GM23338 (cell line): ENCODE data around the gene SH3GL3. TPM values are rescaled to one million over a fixed set of nuclear protein-coding genes. Genes with fewer than 3 reads are reported as not detected.
A peak's percentile ranks its signal among the peaks of the same experiment; 100 is the strongest.

ENCODE experiments used
- ATAC-seq: fragments of 200-7000 bp; cut with Tn5 transposase; 3 replicates; pipeline ENCODE4 v1.9.1; 2020
- DNase-seq: peaks from one replicate; pipeline ENCODE4 v3.0.0-alpha.2; 2015; ENCODE audit warnings: low spot score
- H2AFZ ChIP-seq: fragments of 200-600 bp; sonication (generic); 2 replicates; pipeline ENCODE4 v1.8.0; 2016; ENCODE audit warnings: antibody characterized with exemption, mild to moderate bottlenecking, moderate library complexity
- H3F3A ChIP-seq: fragments of 200-600 bp; sonication (generic); replicated peaks from 2 replicates; pipeline ENCODE4 v1.8.0; 2017; ENCODE audit warnings: antibody characterized with exemption, mixed run types, low read depth
- H3K27ac ChIP-seq: fragments of 200-600 bp; sonication (generic); 2 replicates; pipeline ENCODE4 v1.6.1; 2016; ENCODE audit warnings: low read depth
- H3K27me3 ChIP-seq: fragments of 200-600 bp; sonication (generic); 2 replicates; pipeline ENCODE4 v1.8.0; 2016; ENCODE audit warnings: mild to moderate bottlenecking, mixed run types, moderate library complexity; ENCODE audit not compliant: insufficient read depth
- H3K36me3 ChIP-seq: fragments of 200-600 bp; sonication (generic); 2 replicates; pipeline ENCODE4 v1.8.0; 2016; ENCODE audit warnings: mild to moderate bottlenecking; ENCODE audit not compliant: insufficient read depth
- H3K4me1 ChIP-seq: fragments of 200-600 bp; sonication (generic); 2 replicates; pipeline ENCODE4 v1.8.0; 2016; ENCODE audit warnings: mild to moderate bottlenecking, moderate library complexity; ENCODE audit not compliant: insufficient read depth
- H3K4me2 ChIP-seq: fragments of 200-600 bp; sonication (generic); 2 replicates; pipeline ENCODE4 v1.7.1; 2017; ENCODE audit warnings: mixed run types
- H3K4me3 ChIP-seq: fragments of 200-600 bp; sonication (generic); 2 replicates; pipeline ENCODE4 v1.6.1; 2016; ENCODE audit warnings: mixed run types
- H3K79me2 ChIP-seq: fragments of 200-600 bp; sonication (generic); replicated peaks from 2 replicates; pipeline ENCODE4 v1.8.0; 2017; ENCODE audit warnings: mild to moderate bottlenecking; ENCODE audit not compliant: insufficient read depth
- H3K9me2 ChIP-seq: fragments of 200-600 bp; sonication (generic); 2 replicates; pipeline ENCODE4 v1.8.0; 2017; ENCODE audit not compliant: insufficient read depth
- H4K20me1 ChIP-seq: fragments of 200-600 bp; sonication (generic); replicated peaks from 2 replicates; pipeline ENCODE4 v1.8.0; 2017; ENCODE audit warnings: mild to moderate bottlenecking; ENCODE audit not compliant: insufficient read depth
- H3K27ac Mint-ChIP-seq: 2 replicates; pipeline ENCODE4 v1.8.0; 2020; ENCODE audit warnings: inconsistent platforms, mild to moderate bottlenecking, moderate library complexity, mixed read lengths
- H3K27me3 Mint-ChIP-seq: 3 replicates; pipeline ENCODE4 v1.8.0; 2022; ENCODE audit warnings: low read depth, mild to moderate bottlenecking, moderate library complexity, mixed read lengths, inconsistent platforms; ENCODE audit not compliant: insufficient read depth, poor library complexity
- H3K36me3 Mint-ChIP-seq: 3 replicates; pipeline ENCODE4 v1.8.0; 2021; ENCODE audit warnings: low read depth, mild to moderate bottlenecking, inconsistent platforms, moderate library complexity, mixed read lengths
- H3K4me1 Mint-ChIP-seq: 3 replicates; pipeline ENCODE4 v1.8.0; 2020; ENCODE audit warnings: mild to moderate bottlenecking, inconsistent platforms, mixed read lengths
- H3K4me3 Mint-ChIP-seq: 3 replicates; pipeline ENCODE4 v1.8.0; 2021; ENCODE audit warnings: moderate library complexity, mild to moderate bottlenecking, inconsistent platforms, mixed read lengths
- H3K9me3 Mint-ChIP-seq: 3 replicates; pipeline ENCODE4 v1.8.0; 2020; ENCODE audit warnings: moderate library complexity, mild to moderate bottlenecking, inconsistent platforms, mixed read lengths
- CTCF ChIP-seq, 2 experiments: fragments of 200-600 bp in 1 of 2; sonication (generic) in 1 of 2; conservative IDR thresholded peaks; 2 replicates each; pipeline versions ENCODE4 v1.5.1 to v1.6.1; 2016 to 2017; ENCODE audit warnings: antibody characterized with exemption in 2 of 2, low read depth in 2 of 2, mild to moderate bottlenecking in 2 of 2, moderate library complexity in 1 of 2
- ETS1 ChIP-seq: IDR thresholded peaks from 2 replicates; pipeline ENCODE4 v1.6.1; 2016; ENCODE audit warnings: antibody characterized with exemption
- EZH2 ChIP-seq: fragments of 200-600 bp; sonication (generic); IDR thresholded peaks from one replicate; pipeline ENCODE4 v1.8.0; 2017; ENCODE audit warnings: antibody characterized with exemption, mild to moderate bottlenecking, low read depth; ENCODE audit not compliant: unreplicated experiment
- EZH2phosphoT487 ChIP-seq: fragments of 200-600 bp; sonication (generic); IDR thresholded peaks from one replicate; pipeline ENCODE4 v1.8.1; 2018; ENCODE audit warnings: antibody characterized with exemption; ENCODE audit not compliant: unreplicated experiment
- REST ChIP-seq: IDR thresholded peaks from one replicate; pipeline ENCODE4 v1.6.1; 2018; ENCODE audit warnings: antibody characterized with exemption; ENCODE audit not compliant: unreplicated experiment
- ZNF331 ChIP-seq: fragments of 250-450 bp; sonication (Bioruptor Pico); IDR thresholded peaks from 2 replicates; pipeline ENCODE4 v1.5.0; 2020; ENCODE audit warnings: low read depth, mild to moderate bottlenecking, moderate library complexity
- polyA plus RNA-seq: library from polyadenylated mRNA; unstranded; fragments of >200 nt; fragmentation: Nextera tagmentation; extraction: Ambion mirVana; gene quantifications from 2 replicates; pipeline ENCODE4 v1.2.1, GENCODE V29; 2016
- total RNA-seq: library from RNA; depleted of rRNA; stranded (reverse); fragments of >200 nt; shearing (Covaris generic); gene quantifications from 2 replicates; pipeline ENCODE4 v1.2.3, GENCODE V29; 2014

The SH3GL3 gene
- total and polyA plus RNA-seq, 2 experiments from 2014 or later, result 15.9 to 21.1 TPM

DNA sequence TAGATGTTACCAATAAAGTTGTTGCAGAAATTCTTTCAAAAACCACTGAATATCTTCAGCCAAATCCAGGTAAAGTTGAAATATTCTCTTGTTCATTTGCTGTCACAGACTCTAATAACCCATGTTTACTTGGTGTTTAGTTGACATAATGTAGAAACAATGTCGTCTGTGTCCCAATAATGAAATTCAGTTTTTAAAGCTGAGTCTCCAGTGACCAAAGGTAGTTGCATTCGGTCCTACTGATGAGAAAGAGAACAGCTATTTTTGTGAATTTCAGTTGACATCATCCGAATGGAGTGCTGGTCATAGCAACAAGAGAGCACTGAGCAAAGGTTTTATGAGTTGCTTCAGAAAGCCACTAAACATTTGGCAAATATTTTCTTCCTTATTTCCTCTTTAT is 118.0 kb downstream of the SH3GL3 start (continued):
- no peak for TF ChIP-seq REST

DNA sequence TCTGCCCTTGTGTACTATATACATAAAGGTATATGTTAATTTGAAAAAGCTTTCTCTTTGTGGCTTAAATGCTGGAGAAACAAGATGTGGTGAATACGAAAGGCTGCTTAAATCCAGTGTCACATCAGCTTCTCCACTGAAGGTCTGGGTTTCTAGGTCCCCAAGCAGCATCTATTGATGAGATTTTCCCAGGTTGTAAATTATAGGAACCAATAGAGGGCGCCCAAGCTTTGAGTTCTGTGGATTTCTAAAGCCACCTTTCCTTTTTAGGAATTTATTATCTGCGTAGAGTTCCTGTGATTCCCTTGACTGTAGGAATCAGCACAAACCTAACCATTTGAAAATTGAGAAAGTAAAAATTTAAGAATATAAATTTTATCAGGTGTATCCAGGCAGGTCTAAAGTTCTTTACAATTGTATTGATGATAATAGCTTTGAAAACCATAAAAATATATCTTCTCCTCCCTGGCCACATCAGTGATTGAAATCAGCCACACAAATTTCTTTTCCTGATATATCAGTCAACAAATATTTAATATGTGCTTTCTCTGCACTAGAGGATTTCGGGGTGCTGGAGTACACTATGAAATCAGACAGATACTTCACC is 118.5 kb downstream of the SH3GL3 start:
- no peaks in the 10 kb centered on the region for H3K4me1 Mint-ChIP-seq

DNA sequence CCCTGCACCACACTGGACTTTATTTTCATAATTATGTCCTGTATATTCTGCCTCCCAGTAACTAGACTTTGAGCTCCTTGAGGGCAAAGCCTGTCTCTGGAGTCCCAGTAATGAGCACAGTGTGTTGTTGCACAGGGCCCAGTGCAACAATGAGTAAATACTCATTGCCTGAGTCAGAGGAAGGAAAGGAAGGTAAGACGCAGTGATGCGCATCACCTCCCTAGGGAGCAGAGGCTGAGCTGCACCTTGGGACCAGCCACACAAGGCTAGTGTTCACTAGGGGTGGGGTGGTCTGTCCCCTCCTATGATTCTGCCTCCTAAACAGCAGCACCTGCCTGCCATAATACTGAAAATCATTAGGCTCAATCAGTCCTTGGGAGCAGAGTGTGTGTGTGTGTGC is 120.2 kb downstream of the SH3GL3 start:
- Mint-ChIP-seq H3K36me3 (no peaks in the 10 kb centered on the region; the same call in 2 of the 3 replicates), H3K4me1 (no peaks in the 10 kb centered on the region; the same call in 2 of the 3 replicates), H3K4me3 (no peak overlapping the region), H3K9me3 (no peaks in the 10 kb centered on the region), H3K27ac (no peak overlapping the region), H3K27me3 (no peaks in the 10 kb centered on the region)
- Histone ChIP-seq H3K36me3 (no peaks in the 10 kb centered on the region), H3K4me3 (no peak overlapping the region), H2AFZ (no peak overlapping the region), H3K27ac (no peak overlapping the region), H4K20me1 (no peaks in the 10 kb centered on the region), H3K4me1 (no peaks in the 10 kb centered on the region), H3K79me2 (no peaks in the 10 kb centered on the region), H3K27me3 (no peaks in the 10 kb centered on the region), H3K9me2 (no peaks in the 10 kb centered on the region), H3K4me2 (no peak overlapping the region), H3F3A (no peaks in the 10 kb centered on the region)
- DNase-seq (no peak), ATAC-seq (no peak)
- TF ChIP-seq CTCF (conservative IDR thresholded peaks at IDR 0.05; ENCODE audit: low read depth in 2 of 2), result no peak
- no peak for TF ChIP-seq REST
- TF ChIP-seq ZNF331 (CRISPR knock-in tag), result no peak
- no peak for TF ChIP-seq EZH2phosphoT487
- no peak for TF ChIP-seq ETS1

More for the DNA sequence above, 118.5 kb downstream of the SH3GL3 start:
- DNase-seq, result peak; percentile 87
- Mint-ChIP-seq H3K9me3 (no peaks in the 10 kb centered on the region), H3K27me3 (no peaks in the 10 kb centered on the region), H3K36me3 (no peaks in the 10 kb centered on the region; the same call in 2 of the 3 replicates), H3K4me3 (no peak overlapping the region), H3K27ac (no peak overlapping the region)
- no peak overlapping the region for H3K4me3 ChIP-seq
- H2AFZ ChIP-seq, result no peak overlapping the region
- TF ChIP-seq CTCF (conservative IDR thresholded peaks at IDR 0.05; ENCODE audit: low read depth in 2 of 2) (peak; percentile 69 to 79), EZH2 (no peak)
- H3K9me2 ChIP-seq, result no peaks in the 10 kb centered on the region
- H3F3A ChIP-seq, result no peaks in the 10 kb centered on the region
- H3K4me2 ChIP-seq, result no peak overlapping the region
- H3K27ac ChIP-seq, result no peak overlapping the region
- no peaks in the 10 kb centered on the region for H3K4me1 ChIP-seq
- no peaks in the 10 kb centered on the region for H3K27me3 ChIP-seq
- H3K36me3 ChIP-seq, result no peaks in the 10 kb centered on the region
- ATAC-seq, result peak; percentile 62
- no peaks in the 10 kb centered on the region for H3K79me2 ChIP-seq
- no peaks in the 10 kb centered on the region for H4K20me1 ChIP-seq
